NCI-H526 (cell line): Measurements from ENCODE around the gene DHX9.
"Not testable (repeated sequence)": the region's sequence is repeated elsewhere in the genome, so short reads cannot be mapped to it uniquely, and the experiment has no call there.

Experiments
- DNase-seq, 2 experiments: peaks; one replicate each; lab custom pipeline; 2025; lab: John Stamatoyannopoulos, UW

DHX9 gene

GRCh38 chr1:182889997-182890396 lies 50.9 kb downstream of the DHX9 start:
- DNase-seq = no peak

GRCh38 chr1:182890927-182891610 lies 51.9 kb downstream of the DHX9 start:
- peak in 1 of 2 experiments; percentile 42 for DNase-seq

DNA sequence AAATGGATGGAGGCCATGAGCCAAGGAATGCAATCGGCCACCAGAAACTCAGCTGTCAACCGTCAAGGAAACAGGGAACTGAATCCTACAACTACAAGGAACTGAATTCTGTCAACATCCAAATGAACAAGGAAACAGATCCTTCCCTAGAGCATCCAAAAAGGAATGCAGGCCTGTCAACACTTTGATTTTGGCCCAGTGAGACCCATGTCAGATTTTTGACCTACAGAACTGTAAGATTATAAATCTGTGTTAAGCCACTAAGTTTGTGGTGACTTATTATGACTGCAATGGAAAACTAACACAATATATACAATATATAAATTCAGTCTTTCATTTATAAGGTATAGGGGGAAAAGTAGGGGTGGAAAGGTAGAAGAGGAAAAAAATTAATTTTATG lies 58.5 kb downstream of the DHX9 start:
- no peak for DNase-seq

DNA sequence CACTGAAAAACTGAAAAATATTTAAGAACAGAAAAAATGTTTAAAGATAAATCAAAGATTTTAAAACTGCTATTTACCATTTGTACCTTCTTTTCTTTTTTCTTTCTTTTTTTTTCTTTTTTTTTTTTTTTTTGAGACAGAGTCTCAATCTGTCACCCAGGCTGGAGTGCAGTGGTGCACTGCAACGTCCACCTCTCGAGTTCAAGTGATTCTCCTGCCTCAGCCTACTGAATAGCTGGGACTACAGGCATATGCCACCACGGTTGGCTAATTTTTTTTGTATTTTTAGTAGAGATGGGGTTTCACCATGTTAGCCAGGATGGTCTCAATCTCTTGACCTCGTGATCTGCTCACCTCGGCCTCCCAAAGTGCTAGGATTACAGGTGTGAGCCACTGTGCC lies 62.8 kb downstream of the DHX9 start:
- not testable (repeated sequence) for DNase-seq

DNA sequence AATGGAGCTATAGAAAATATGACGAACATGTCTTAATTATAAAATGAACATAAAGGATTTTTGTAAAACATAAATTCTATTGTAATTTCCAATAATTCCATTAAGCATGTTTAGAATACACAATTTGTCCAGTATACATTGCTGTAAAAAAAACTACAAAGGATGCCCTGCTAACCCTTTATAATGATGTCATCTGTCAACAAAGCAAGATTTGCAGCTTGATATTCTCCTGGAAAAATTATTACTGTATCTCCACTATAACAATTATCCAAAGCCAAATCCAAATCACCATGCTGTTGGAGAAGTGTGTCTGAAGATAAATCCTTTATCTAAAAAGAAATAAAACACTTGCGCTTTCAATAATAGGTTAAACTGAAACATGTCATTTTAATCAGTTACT lies 66.2 kb downstream of the DHX9 start:
- DNase-seq = no peak

GRCh38 chr1:182909578-182909977 lies 70.4 kb downstream of the DHX9 start:
- DNase-seq = no peak

GRCh38 chr1:182910143-182910542 lies 71.0 kb downstream of the DHX9 start:
- DNase-seq = peak in 1 of 2 experiments; percentile 17

- DNase-seq = no peak
These were observed 74.3 kb downstream of the DHX9 start for GRCh38 chr1:182913401-182913800.

- DNase-seq = no peak
These were observed 78.2 kb downstream of the DHX9 start for GRCh38 chr1:182917378-182917777.

DNA sequence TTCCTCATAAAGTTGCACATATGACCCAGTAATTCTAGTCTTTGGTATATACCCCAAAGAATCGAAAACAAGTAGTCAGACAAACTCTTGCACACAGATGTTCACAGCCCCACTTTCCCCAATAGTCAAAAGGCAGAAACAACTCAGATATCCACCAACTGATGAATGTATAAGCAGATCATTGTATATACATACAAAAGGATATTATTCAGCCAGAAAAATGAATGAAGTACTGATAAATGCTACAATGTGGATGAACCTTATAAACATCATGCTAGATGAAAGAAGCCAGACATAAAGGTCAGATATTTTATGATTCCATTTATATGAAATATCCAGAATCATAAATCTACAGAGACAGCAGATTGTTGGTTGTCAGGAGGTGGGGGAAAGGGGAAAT lies 86.5 kb downstream of the DHX9 start:
- DNase-seq = no peak

GRCh38 chr1:182927693-182928433 lies 88.7 kb downstream of the DHX9 start:
- no peak for DNase-seq

DNA sequence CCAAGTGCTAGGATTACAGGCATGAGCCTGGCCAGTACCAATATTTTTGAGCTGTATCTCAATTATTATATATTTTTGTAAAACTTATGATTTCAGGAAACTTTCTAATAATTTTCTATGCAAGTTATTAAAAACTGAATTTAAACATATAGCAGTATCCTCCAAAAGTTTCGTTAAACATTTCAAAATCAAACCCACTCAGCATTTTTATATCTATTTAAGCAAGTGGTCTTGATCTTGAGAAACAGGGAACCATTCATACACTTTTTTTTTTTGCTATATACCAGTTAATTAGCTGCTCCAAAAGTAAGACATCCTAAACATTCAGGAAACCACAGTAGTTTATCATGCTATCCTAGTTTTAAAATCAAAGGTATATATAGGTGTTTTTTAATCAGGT lies 91.8 kb downstream of the DHX9 start:
- no peak for DNase-seq

- no peak for DNase-seq
These were observed 96.6 kb downstream of the DHX9 start for GRCh38 chr1:182935716-182936115.
